ENCODE measurements around the gene CATSPERD.
"Not testable (repeated sequence)": the region's sequence is repeated elsewhere in the genome, so short reads cannot be mapped to it uniquely, and the experiment has no call there.

CATSPERD gene

DNA sequence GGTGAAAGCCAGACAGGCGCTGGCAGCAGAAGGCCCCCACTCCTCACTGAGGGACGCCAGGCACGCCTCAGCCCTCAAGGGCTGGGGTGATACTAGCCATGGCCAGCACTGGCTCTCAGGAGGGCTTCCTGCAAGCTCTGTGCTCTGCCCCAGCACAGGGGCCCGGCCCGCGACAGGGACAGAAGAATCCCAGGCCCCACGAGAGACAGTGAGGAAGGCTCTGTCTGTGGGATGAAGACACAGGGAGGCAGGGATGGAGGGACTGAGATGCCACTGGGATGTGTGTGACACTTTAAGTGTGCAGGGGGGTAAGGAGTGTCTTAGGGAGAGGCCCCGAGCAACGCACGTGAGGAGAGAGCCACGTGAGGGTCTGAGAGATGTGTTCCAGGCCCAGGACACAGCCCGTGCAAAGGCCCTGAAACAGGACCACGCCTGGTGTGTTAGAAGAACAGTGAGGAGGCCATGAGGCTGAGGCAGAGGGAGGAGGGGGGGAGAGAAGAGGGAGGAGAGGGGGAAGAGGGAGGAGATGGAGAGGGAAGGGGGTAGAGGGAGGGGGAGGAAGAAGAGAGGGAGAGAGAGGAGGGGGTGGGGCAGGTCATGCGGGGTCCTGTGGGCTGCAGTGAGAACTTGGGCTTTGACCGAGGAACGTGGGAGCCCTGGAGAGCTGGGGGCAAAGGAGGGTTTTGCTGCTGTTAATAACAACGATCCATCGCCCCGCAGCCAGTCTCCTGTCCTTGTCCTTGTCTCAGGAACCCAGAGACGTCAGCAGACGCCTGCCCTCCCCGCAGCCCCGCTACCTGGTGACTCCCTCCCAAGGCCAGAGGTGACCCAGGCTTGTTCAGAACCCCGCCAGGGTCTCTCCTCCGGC is 23.2 kb upstream of the CATSPERD start:
- FAIRE-seq (no peak), DNase-seq (ENCODE audit: insufficient read length, low spot score) (no peak)
- TF ChIP-seq, protein P1, sequence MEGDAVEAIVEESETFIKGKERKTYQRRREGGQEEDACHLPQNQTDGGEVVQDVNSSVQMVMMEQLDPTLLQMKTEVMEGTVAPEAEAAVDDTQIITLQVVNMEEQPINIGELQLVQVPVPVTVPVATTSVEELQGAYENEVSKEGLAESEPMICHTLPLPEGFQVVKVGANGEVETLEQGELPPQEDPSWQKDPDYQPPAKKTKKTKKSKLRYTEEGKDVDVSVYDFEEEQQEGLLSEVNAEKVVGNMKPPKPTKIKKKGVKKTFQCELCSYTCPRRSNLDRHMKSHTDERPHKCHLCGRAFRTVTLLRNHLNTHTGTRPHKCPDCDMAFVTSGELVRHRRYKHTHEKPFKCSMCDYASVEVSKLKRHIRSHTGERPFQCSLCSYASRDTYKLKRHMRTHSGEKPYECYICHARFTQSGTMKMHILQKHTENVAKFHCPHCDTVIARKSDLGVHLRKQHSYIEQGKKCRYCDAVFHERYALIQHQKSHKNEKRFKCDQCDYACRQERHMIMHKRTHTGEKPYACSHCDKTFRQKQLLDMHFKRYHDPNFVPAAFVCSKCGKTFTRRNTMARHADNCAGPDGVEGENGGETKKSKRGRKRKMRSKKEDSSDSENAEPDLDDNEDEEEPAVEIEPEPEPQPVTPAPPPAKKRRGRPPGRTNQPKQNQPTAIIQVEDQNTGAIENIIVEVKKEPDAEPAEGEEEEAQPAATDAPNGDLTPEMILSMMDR (IDR thresholded peaks at IDR 0.05; ENCODE audit: insufficient read depth, missing control alignments) = no peak

DNA sequence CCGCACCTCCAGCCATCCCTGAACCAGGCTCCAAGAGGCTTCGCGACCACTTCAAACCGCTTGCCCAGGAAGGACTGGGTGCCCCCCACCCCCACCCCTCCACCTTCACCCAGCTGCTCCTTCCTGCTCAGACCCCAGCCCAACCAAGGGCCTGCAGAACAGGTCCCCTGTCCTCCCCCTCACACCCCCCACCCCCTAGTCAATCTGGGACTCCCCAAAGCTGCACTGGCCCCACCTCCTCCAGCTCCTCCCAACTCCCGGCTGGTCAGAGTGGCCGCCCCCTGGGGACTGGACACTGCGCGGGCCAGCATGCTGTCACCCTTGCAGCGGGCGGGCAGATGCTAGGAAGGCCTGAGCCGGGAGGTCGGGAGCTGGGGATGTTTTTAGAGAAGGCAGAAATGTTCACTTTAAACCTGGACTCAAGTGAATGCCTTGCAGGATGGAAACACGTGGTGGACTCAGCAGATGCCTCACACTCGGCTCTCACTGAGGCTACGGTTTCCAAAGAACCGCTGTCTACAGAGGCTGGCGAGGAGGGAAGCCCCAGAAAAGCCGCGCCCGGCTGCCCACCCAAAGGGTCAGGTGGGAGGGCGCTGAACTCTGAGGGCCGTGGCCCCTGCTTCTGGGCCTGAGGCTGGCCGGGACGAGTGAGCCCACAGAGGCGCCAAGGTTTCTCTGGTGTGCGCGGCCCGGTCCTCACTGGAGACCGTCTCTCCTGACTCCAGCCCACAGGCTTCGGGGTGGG is 22.4 kb upstream of the CATSPERD start:
- TF ChIP-seq, protein P1 (IDR thresholded peaks at IDR 0.05; ENCODE audit: insufficient read depth, missing control alignments) = no peak
- FAIRE-seq (no peak), DNase-seq (ENCODE audit: insufficient read length, low spot score) (no peak)

- FAIRE-seq (no peak), DNase-seq (ENCODE audit: insufficient read length, low spot score) (no peak)
- TF ChIP-seq, protein P1 (IDR thresholded peaks at IDR 0.05; ENCODE audit: insufficient read depth, missing control alignments) = no peak
Observed at GRCh38 chr19:5698635-5699422, 21.6 kb upstream of the CATSPERD start.

DNA sequence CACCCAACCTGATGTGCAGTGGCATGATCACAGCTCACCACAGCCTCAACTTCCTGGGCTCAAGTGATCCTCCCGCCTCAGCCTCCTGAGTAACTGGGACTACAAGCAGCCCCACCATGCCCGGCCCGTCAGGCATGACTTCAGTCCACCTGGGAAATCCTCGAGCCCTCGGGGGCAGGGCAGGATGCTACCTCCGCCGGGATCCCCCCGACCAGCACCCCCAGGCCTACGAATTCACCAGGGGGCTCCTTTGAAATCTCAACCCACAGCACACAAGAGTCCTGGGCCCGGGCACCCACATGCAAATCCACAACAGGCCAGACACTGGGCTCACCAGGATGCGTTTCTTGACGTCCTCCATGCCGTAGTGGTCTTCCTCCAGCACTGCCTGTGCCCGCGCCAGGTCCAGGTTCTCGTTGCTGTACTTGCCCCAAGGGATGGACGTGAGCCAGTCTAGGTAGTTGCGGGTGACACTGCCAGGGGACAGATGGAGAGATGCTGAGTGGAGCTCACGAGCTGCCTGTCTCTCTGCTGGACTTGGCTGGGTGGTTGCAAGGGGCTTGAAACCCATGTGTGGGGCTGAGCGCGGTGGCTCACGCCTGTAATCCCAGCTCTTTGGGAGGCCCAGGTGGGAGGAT is 19.9 kb upstream of the CATSPERD start:
- FAIRE-seq = no peak
- TF ChIP-seq, protein P1 (IDR thresholded peaks at IDR 0.05; ENCODE audit: insufficient read depth, missing control alignments) = no peak
- no peak for DNase-seq (ENCODE audit: insufficient read length, low spot score)

- not testable (repeated sequence) for DNase-seq (ENCODE audit: insufficient read length, low spot score); FAIRE-seq
Observed at GRCh38 chr19:5702053-5702410, 18.4 kb upstream of the CATSPERD start.

DNA sequence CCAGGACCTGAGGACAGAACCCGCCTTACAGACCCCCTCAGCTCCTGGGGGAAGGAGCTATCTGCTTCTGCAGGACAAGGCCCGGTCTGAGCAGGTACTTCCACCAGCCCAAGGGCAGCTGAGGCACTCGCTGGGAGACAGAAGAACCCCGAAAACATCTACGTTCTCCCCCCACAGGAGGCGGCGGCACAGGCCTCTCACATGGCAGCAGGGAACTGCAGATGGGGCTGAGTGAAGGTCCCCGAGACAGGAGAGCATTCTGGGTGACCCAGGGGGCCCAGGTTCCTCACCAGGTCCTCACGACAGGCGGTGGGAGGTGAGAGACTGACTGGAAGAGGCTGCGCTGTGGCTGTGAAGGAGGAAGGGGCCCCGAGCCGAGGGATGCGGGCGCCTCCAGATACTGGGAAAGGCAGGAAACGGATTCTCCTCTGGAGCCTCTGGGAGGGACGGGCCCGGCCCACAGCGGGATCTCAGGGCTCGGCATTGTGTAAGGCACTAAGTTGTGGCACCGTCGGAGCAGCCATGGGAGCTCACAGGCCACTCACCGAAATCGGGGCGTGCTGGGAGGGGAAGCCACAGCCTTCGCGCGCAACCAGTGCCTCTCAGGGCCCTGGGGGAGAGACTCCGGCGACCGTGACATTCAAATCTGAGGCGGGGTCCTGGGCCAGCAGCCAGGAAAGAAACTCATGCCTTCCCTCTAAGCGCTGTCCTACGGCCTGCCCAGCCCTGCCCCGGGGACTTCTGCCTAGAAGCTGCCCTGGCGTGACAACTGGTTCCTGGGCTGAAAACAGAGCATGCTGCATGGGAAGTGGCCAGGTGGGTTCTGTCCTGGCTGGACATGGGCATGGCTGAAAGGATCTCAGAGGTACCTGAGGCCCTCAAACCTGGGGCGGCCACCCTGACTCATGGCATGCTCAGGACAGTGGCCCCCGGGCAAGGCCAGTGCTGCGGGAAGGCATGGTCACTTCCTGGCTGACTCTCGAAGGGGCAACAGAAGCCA is 16.3 kb upstream of the CATSPERD start:
- FAIRE-seq = no peak

More for the DNA sequence above, 16.3 kb upstream of the CATSPERD start:
- peak; percentile 7 for DNase-seq (ENCODE audit: insufficient read length, low spot score)
- TF ChIP-seq, protein P1 (IDR thresholded peaks at IDR 0.05; ENCODE audit: insufficient read depth, missing control alignments) = no peak
